HG03103 (cell line): ENCODE measurements around the gene C19orf67.

Experiments
- ATAC-seq: cut with Tn5 transposase; IDR thresholded peaks from one replicate; pipeline ENCODE4 v1.9.1; 2021; ENCODE audit warnings: low read depth; ENCODE audit not compliant: unreplicated experiment

C19orf67 gene

GRCh38 chr19:14111486-14111885, 25.9 kb upstream of the C19orf67 start:
- no peak for ATAC-seq

DNA sequence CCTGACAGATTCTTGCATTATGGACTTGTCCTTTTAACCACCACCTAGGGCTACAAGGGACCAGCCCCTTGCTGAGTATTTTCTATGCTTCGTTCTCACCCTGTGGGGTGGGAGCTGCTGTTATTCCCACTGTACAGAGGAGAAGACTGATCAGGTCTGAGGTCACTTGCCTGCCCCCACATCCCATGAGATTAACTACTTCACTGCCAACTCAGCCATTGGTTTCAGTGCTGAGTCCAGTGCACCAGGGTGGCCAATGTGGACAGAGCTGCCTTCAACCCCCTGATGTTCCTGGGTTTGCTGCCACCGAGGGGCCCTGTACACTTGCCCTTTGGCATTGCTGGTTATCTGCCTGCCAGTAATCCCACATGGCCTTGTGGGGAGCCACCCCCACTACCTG, 25.1 kb upstream of the C19orf67 start:
- ATAC-seq: no peak

- ATAC-seq: no peak
Observed at GRCh38 chr19:14107581-14108461, 22.2 kb upstream of the C19orf67 start.

DNA sequence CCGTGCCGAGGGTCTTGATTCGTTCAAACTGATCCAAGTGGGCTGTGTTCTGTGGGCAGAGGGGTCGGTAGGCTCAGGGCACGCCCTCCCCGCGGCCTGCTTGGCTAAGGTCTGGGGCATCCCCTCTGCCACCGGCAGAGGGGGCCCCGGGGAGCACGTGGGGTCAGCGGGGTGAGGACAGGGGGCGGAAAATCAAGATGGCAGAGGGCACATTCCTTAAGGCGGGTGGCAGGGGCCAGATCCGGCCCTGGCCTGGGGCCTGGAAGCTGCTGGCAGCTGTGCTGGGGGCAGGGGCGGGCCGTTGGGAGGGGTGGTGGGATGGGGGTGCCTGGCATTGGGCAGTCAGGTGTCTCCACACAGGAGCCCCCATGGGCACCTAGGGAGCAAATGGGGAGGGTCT, 21.3 kb upstream of the C19orf67 start:
- no peak for ATAC-seq

GRCh38 chr19:14105680-14106079, 20.1 kb upstream of the C19orf67 start:
- ATAC-seq: no peak

DNA sequence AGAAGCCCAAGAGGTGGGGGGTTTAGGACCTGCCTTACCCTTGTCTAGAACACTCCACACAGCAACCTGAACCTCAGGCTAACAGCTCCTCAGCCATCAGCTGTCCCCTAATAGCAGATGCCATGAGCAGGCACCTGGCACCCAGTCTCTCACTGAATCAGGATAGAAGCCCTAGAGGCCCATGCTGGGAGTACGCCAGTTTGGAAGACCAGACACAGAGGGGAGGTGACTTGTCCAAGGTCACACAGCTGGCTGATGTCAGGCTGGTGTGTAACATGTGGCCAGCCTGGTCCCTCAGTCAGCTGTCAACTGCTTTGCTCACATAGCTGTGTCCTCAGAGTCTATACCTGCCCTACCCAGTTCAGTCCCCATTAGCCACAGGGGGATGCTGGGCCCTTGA, 17.7 kb upstream of the C19orf67 start:
- no peak for ATAC-seq

DNA sequence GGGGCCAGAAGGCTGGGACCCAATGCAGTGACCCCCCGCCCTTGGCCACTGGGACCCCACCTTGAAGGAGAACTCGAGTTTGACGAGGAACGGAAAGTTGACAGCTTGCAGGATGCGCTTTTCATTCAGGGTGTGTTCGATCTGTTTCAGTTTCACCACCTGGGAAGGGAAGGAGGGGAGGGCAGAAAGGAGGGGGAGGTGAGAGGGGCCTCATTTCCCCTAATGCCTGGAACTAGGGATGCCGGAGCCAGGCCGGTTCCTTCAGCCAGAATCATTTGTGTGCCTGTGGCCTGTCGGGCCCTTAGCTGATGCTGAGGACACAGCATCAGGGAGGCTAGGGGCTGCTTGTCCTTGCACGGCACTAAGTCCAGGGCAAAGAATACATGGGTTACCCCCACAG, 17.2 kb upstream of the C19orf67 start:
- no peak for ATAC-seq

- no peak for ATAC-seq
Observed at GRCh38 chr19:14102102-14102696, 16.6 kb upstream of the C19orf67 start.

GRCh38 chr19:14101003-14101545, 15.5 kb upstream of the C19orf67 start:
- no peak for ATAC-seq

GRCh38 chr19:14097532-14098151, 12.1 kb upstream of the C19orf67 start:
- no peak for ATAC-seq

DNA sequence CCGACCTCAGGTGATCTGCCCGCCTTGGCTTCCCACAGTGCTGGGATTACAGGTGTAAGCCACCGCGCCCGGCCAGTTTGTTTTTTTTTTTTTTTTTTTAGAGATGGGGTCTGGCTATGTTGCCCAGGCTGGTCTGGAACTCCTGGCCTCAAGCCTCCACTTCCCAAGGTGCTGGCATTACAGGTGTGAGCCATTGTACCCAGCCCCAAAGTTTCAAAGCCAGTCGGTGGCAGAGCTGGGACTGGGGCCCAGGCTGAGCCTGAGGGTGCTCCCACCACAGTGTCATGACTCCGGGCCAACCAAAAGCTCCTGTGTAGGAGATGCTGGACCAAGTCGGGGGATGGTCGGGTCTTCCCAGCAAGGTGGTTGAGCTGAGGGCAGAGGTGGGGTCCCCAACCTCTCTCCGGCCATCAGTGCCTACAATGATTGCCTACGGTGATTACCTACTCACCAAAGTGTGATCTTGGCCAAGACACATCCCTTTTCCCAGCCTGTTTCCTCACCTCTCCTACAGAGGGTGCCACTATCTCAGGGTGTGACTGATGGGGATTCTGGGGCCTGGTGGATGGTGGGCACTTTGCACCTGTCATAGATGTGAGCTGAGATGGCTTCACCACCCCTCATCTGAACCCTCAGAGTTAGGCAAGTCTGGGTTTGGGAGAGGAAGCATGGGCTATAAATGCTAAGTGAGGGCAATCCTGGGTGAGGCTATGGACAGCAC, 10.8 kb upstream of the C19orf67 start:
- no peak for ATAC-seq

DNA sequence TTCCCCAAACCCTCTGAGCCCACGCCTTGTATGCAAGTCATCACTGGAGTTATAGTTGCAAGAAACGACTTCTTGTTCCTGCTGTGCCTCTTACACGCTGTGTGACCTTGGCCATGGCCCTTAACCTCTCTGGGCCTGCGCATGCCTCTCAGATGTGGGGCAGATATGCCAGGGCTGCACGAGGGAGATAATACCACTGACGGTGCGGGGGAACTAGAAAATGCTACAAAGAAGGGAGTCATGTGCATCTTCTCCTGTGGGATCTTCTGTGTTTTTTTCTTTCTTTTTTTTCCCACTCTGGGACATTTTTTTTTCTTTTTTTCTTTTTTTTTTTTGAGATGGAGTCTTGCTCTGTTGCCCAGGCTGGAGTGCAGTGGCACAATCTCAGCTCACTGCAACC, 9.3 kb upstream of the C19orf67 start:
- no peak for ATAC-seq

DNA sequence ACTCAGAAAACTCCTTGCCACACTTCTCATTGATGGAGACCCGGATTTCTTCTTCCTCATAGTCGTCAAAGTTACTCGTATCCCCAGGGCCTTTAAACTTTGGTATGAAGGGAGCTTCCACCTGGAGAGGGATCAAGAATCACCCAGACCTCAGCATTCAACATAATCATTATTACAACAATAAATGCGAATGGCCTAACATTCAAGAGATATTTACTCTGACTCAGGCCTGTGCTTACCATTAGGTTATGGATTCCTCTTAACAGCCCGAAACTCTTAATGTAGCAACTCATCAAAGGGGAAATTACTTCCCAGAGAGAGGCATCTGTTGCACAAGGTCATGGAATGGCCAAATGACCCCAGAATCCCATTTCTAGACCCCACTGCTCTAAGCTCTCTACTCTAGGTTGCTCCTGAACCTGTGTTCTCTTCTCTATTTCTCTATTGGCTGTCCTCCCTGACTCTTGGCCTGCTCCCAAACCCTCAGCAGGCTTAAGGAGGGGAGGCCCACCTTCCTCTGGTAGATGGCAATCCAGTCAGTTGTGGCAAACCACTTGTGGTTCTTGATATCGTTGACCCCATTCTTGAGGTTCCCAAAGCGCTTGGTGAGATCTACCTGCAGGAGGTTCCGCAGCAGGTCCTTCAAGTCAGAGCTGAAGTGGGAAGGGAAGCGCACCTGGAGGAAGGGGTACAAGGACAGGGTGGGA, 7.7 kb upstream of the C19orf67 start:
- no peak for ATAC-seq

- no peak for ATAC-seq
Observed at GRCh38 chr19:14091813-14092462, 6.4 kb upstream of the C19orf67 start.

- peak; percentile 41 for ATAC-seq
Observed at GRCh38 chr19:14091081-14091812, 5.7 kb upstream of the C19orf67 start.

DNA sequence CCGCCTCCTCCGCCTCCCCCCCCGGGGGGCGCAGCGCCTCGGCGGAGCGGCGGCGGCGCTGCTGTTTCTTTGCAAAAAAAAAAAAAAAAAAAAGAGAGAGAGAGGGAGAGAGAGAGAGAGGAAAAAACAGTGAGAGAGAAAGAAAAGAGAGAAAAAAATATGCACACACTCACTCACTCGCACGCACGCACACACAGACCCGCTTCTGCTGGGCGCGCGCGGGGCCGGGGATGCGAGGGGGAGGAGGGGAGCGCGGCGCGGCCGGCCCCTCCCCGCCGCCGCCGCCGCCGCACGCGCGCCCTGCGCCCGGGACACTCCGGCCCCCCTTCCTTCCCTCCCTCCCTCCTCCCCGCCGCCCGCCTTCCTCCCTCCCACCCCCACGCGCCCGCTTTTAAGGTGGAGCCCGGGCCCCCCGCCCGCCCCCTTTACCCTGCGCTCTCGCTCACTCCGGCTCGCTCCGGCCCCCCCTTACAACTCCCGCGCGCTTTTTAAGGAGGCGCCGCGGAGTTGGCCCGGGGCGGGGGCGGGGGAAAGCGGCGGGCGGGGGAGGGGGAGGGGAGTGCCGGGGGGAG, 5.0 kb upstream of the C19orf67 start, which contains the start of gene SAMD1:
SAMD1 (minus strand) TSS at position 243 of the 572 bp plus-strand sequence.
- peak; percentile 30 for ATAC-seq

- no peak for ATAC-seq
Observed at GRCh38 chr19:14089662-14090508, 4.3 kb upstream of the C19orf67 start.

DNA sequence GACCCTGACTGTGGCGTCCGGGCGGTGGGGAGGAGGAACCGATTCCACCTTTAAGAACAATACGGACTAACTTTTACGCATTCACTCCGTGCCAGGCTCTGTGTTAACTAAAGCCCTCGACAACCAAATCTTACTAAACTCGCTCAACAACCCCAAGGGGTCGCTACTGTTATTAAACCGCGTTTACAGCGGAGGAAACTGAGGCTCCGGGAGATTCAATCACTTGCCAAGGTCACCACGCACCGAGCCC, 3.8 kb upstream of the C19orf67 start:
- ATAC-seq: no peak
